Epithelial cell of proximal tubule (primary cell): ENCODE results near the gene LYST. TPM values are rescaled to one million over a fixed set of nuclear protein-coding genes. Genes with fewer than 3 reads are reported as not detected.
"Not testable (repeated sequence)": the region's sequence is repeated elsewhere in the genome, so short reads cannot be mapped to it uniquely, and the experiment has no call there.

ENCODE experiments used
- DNase-seq: peaks from one replicate; pipeline ENCODE4 v3.0.0-alpha.2; 2011; ENCODE audit warnings: low read depth
- H3K4me3 ChIP-seq: 2 replicates; pipeline ENCODE4 v1.5.1; 2011; ENCODE audit warnings: low read depth, mild to moderate bottlenecking, low read length
- total RNA-seq: library from RNA; depleted of rRNA; stranded (reverse); fragments of >200 nt; gene quantifications from 2 replicates; pipeline ENCODE4 v1.2.3, GENCODE V29; 2015
- TF ChIP-seq, protein P1 (sequence below): conservative IDR thresholded peaks from 2 replicates; pipeline ENCODE4 v1.5.1; 2012; ENCODE audit warnings: low read depth, mild to moderate bottlenecking, low read length

Gene LYST
- total RNA-seq, 1 donor from 2014 or later, result 10.3 TPM

DNA sequence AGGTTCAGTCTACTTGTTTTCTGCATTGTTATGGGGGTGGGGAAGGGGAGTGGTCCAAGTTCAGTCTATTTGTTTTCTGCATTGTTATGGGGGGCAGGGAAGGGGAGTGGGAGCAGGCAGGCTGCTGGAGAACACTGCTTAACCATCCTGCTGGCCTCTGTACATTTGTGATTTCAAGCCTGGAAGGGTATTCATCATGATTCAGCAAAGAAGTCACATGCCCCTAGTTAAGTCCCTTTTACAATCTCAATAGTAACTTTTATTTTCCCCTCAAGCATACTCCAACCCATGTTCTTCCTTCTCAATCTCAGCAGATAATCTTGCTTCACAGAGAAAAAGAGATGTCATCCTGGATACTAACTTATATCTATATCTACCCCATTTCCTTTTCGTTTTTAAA is 7.9 kb downstream of the LYST start:
- DNase-seq, result no peak
- TF ChIP-seq, protein P1, sequence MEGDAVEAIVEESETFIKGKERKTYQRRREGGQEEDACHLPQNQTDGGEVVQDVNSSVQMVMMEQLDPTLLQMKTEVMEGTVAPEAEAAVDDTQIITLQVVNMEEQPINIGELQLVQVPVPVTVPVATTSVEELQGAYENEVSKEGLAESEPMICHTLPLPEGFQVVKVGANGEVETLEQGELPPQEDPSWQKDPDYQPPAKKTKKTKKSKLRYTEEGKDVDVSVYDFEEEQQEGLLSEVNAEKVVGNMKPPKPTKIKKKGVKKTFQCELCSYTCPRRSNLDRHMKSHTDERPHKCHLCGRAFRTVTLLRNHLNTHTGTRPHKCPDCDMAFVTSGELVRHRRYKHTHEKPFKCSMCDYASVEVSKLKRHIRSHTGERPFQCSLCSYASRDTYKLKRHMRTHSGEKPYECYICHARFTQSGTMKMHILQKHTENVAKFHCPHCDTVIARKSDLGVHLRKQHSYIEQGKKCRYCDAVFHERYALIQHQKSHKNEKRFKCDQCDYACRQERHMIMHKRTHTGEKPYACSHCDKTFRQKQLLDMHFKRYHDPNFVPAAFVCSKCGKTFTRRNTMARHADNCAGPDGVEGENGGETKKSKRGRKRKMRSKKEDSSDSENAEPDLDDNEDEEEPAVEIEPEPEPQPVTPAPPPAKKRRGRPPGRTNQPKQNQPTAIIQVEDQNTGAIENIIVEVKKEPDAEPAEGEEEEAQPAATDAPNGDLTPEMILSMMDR, result no peak
- H3K4me3 ChIP-seq, result no peak overlapping the region

DNA sequence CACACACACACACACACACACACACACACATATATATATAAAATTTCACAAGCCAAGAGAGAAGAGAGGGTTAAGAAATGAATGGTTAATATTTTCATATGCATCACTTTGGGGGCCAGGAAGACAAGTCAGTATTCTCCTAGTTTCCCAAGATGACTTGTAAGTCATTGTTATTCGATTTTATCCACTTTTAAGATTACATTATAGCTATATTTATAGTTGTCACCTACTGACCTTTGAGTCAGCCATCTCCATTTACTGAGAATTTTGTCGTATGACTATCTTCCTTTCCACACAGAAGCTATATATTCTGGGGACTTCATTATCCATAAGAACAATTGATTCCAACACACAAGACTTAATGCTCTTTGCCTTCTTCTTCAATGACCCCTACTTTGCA is 8.9 kb downstream of the LYST start:
- H3K4me3 ChIP-seq, result no peak overlapping the region
- TF ChIP-seq, protein P1, result no peak
- DNase-seq, result no peak

DNA sequence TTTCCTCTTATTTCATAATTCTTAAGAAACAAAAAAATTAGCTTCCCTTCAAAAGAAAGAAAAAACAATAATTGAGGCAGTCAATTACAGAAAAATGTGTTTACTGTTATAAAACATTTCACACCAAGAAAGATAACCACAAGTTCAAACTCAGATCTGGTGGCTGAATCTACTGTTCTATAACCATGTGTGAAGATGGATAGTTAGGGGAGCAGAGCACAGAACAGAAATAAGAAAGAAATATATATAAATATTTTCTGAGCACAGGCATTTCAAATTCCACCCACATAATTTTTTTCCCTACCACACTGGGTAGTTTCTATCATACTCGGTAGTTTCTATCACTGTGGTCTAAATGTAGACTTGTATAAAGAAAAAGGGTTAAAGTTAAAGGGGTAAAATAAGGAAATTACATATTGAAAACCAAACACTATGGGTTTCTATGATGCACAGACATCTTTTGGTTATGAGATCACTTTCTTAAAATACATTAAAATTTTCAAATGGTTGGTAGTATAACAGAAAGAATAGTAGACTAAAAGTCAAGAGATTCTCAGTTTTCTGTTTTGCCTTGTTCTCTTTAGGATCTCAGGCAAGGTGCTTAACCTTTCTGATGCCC is 10.8 kb downstream of the LYST start:
- TF ChIP-seq, protein P1, result no peak
- H3K4me3 ChIP-seq, result no peak overlapping the region
- DNase-seq, result no peak

DNA sequence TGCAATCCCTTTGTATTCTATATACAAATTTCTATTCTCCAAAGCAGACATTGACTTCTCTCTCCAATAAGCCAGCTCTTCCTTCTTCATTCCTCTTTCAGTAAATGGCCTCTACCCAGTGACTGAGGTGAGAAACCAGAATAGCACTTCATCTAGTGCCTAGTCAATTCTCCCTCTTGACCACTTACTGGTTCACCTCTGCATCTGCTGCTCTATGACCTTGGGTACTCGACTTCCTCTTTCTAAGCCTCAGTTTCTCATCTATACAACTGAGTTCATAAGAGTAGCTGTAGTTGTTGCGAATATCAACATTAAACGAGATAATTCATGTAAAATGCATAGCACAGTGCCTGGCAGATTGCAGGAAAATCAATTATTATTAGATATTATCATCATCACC is 12.4 kb downstream of the LYST start:
- no peak for DNase-seq
- TF ChIP-seq, protein P1, result no peak
- no peak overlapping the region for H3K4me3 ChIP-seq

DNA sequence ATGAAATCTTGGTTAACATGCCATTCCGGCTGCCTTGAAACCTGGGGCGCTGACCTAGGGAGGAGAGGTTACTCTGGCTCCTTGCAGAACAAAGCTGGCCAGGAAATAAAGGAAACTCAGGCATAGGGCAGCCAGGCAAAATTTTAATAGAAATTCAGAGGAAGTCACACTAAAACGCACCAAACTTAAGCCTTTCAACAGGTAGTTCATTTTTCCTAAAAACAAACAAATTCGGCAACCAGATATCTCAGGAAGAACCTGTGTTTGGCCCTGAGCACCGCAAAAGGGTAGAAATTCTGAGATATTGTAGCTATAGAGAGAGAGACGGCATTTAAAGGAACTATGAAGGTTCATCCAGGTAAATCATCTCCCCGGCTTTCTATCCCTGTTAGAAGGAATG is 13.1 kb downstream of the LYST start:
- no peak overlapping the region for H3K4me3 ChIP-seq
- TF ChIP-seq, protein P1, result no peak
- DNase-seq, result no peak

DNA sequence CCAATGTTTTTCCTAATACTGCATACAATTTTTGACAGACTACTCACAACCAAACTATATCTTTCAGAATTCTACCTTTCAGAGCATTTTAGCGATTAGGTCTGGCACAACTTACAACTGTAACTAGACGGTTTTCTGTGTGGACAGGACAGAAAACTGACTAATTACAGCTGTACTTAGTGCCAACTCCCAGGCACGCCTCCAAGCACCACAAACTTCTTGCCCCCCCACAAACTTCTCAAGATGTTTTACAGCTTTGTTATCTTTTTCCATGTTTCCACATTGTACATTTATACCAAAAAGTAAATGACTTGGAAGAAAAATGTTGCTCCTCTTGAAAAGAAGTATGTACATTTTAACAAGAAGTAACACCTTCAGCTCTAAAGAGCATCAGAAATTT is 13.8 kb downstream of the LYST start:
- TF ChIP-seq, protein P1, result no peak
- DNase-seq, result no peak

DNA sequence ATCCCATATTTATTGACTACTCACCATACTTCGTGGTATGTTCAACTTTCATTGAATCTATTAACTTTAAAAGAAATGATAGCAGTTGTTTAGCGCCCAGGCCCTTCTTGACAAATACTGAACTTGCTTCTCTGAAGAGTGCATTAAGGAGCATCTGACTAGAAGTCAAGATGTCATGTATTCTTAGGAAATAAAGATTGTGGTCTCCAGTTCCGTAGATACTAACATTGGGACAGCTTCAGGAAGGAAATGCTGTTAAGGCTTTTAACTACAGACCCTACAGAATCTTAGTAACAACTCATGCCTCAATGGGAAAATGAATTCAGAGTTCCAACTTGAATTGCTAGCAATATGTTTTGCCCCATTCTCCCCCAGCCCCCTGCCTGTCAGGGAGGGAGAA is 14.8 kb downstream of the LYST start:
- H3K4me3 ChIP-seq, result no peak overlapping the region
- DNase-seq, result no peak
- TF ChIP-seq, protein P1, result no peak

More for the DNA sequence above, 13.8 kb downstream of the LYST start:
- H3K4me3 ChIP-seq, result no peak overlapping the region

DNA sequence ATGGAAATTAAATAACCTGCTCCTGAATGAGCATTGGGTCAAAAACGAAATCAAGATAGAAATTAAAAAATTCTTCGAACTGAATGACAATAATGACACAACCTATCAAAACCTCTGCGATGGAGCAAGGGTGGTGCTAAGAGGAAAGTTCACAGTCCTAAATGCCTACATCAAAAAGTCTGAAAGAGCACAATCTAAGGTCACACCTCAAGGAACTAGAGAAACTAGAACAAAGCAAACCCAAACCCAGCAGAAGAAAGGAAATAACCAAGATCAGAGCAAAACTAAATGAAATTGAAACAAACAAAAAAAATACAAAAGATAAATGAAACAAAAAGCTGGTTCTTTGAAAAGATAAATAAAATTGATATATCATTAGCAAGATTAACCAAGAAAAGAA is 18.5 kb downstream of the LYST start:
- DNase-seq, H3K4me3 ChIP-seq: not testable (repeated sequence)

DNA sequence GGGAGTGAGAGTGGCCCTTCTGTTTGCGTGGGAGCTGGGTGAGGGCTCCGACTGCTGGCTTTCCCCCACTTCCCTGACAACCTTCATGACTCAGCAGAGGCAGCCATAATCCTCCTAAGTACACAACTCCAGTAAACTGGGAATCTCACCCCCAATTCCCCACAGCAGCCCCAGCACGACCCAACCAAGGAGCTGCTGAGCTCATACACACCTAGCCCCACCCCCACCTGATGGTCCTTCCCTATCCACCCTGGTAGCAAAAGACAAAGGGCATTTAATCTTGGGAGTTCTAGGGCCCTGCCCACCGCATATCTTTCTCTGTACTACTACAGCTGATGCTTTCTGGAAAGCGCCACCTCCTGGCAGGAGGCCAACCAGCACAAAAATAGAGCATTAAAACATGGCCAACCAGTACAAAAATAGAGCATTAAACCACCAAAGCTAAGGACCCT is 21.0 kb downstream of the LYST start:
- not testable (repeated sequence) for DNase-seq, H3K4me3 ChIP-seq
